SK-N-DZ (cell line): ENCODE measurements around the gene OPN1LW. TPM values are rescaled to one million over a fixed set of nuclear protein-coding genes. Genes with fewer than 3 reads are reported as not detected.
"Not testable (repeated sequence)": the region's sequence is repeated elsewhere in the genome, so short reads cannot be mapped to it uniquely, and the experiment has no call there.

Experiments
- DNase-seq: peaks from one replicate; pipeline ENCODE4 v3.0.0-alpha.2; 2015; ENCODE audit warnings: low spot score
- polyA plus RNA-seq, 2 experiments: library from polyadenylated mRNA; depleted of rRNA; stranded (reverse); fragments of >200 nt; gene quantifications; 2 replicates each; pipeline ENCODE4 v1.2.3, GENCODE V29; 2014

The OPN1LW gene
- not detected in 2 replicates for polyA plus RNA-seq (2014; cell fraction: cytosol; rRNA removed)
- not detected in 2 replicates for polyA plus RNA-seq (2014; cell fraction: nucleus; rRNA removed)

DNA sequence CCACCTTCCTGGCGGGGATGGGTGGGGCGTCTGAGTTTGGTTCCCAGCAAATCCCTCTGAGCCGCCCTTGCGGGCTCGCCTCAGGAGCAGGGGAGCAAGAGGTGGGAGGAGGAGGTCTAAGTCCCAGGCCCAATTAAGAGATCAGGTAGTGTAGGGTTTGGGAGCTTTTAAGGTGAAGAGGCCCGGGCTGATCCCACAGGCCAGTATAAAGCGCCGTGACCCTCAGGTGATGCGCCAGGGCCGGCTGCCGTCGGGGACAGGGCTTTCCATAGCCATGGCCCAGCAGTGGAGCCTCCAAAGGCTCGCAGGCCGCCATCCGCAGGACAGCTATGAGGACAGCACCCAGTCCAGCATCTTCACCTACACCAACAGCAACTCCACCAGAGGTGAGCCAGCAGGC, at the start of gene OPN1LW:
Gene OPN1LW, plus strand, starts transcription at position 234 of the 400 bp plus-strand sequence. Its CDS starts 41 bp downstream, at position 275.
- DNase-seq: not testable (repeated sequence)

DNA sequence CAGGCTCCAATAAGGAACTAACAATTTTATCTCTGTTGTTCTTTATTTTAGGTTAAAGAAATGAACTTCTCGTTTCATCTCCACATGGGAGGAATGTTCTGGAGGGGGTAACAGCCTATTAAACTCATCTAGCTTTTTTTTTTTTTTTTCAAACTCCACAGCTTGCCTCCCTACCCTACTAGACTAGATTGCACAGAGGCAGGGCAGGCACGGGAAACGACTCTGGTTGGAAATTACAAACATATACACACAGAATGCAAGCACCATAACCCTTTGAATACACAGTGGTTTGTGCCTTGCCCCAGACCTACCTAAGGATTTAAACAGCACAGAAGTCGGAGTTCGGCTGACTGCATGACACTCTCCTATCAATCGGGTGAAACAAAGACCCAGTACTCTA, 49.2 kb upstream of the OPN1LW start:
- no peak for DNase-seq

DNA sequence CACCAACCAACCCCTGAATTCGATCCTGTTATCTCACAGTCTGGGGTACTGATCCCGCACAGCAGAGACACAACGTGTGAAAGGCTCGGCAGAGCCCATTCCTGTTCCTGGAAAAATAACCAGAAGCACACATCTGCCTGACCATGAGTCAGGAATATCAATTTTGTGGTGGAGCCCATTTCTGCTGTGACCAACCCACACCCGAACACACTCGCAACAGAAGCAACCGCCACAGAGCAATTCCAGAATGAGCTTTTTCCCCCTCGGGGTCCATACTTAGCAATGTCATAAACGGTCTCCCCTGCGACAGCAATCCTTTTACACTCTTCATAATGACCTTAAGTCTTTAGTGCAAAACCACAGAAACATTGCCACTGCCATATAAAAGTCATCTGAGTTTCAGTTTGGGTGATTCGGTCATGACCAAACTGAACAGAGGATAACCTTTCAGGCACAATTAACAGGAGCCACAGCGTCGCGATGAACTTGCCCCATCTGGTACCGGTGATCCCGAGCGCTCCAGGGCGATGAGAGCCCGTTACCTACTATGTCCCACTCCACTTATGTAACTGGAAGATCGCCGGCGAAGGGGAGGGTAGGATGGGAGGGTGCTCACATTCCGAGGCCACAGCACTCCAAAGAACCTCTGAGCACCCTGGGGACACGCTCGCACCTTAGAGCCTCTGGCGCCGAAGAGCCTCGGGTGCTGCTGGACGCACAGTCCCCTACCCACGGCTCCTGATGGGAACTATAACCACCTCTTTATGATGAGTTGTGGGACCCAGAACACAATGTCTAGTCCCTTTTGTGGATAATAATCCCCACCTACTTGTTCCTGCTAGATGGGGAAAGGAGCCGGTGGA, 47.7 kb upstream of the OPN1LW start:
- peak; percentile 12 for DNase-seq

DNA sequence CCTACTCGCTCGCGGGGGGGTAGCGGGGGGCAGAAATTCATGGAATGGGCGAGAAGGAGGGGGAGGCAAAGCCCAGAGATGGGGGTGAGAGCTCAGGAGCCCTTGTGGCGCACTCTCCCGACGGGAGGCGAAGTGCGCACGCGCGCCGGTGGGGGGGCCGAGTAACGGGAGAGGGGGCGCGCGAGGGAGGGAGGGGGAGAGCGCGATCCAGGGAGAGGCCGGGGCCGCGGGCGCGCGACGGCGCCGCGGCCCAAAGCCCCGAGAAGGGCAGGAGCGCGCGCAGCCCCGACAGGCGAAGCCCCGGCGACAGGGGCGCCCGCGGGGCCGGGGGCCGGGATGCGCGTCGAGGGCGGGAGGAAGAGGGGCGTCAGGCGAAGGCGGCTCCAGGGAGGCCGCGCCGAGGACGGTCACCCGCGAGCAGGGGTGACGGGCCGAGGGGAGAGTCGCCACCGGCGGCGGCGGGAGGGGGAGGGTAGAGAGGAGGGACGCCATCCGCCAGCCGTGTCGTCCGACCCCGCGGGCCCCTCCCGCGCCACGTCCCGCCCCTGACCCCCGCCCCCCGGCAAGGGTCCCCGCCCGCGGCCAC, 46.9 kb upstream of the OPN1LW start:
- DNase-seq: peak; percentile 67

DNA sequence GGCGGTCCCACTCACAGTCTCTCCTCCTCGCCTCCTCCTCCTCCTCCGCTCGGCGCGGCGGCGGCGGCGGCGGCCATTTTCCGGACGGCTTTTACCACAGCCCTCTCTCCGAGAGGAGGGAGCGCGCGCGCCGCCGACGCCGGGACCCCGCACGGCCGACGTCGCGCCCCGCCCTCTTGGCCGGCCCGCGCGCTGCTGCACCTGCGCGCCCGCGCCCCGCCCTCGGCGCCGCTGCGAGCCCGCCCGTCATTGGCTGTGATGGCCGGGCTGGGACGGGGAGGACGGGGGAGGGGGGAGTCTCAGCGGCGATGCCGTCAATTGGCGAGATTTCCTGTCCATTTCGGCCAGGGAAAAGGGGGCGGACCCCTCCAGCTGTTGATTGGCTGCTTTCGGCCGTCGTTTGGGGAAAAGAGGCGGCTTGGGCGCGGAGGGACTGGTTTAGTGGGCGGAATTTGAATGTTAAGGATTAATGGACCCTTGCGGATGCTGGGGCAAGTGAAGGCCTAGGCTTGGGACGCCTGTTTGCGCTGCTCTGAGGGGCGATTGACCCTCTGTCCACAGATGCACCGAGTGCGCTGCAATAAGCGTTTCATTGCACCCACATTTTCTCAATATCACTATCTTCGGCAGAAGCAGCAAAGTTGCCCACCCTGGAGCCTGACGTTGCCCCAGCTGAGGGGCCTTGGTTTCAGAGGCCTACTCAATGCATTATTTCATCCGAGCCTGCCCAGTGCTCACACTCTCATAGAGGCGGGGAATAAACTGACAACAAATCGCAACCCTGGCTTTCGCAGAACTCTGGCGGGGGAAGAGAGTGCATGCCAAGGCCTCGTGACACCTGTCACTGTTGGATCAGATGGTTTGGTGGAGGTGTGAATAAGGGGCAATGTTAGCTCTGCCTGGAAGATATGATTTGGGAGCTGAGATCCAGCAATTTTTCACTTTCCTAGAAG, 46.2 kb upstream of the OPN1LW start, which contains the start of gene MECP2:
Gene MECP2, minus strand, starts transcription at position 129 of the 953 bp plus-strand sequence.
- peak; percentile 92 for DNase-seq

DNA sequence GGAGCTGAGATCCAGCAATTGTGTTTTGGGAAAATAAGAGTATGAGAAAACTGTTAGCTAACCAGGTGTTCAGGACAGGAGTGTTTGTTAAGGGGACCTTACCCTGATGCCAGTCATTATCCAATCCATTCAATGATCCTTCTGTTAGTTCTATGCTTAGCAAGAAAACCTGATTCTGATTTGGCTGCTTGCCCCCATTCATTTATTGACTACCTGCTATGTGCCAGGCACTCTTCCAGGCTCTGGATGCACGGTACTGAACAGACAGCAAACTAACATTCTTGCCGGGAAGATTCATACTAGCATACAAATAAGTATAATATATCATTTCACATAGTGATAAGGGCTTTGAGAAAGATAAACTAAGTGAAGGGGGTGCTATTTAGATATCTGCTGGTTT, 45.5 kb upstream of the OPN1LW start:
- no peak for DNase-seq

DNA sequence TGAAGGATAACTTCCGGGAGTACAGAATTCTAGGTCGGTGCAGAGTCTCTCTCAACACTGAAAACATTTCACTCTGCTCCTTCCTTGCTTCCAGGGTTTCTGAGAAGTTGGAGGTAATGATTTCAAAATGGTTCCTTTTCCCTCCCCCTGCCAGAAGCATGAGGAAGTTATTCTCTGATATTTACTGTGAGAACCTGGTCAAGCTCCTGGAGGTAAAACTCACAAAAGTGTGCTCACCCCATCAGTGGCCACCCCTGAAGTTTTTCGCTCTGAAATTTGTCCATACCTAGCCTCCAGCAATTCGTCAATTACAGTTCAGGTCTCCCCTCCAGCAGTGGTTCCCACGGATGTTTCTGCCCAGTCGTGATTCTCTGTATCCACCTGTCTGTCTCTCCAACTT, 30.3 kb upstream of the OPN1LW start:
- no peak for DNase-seq

DNA sequence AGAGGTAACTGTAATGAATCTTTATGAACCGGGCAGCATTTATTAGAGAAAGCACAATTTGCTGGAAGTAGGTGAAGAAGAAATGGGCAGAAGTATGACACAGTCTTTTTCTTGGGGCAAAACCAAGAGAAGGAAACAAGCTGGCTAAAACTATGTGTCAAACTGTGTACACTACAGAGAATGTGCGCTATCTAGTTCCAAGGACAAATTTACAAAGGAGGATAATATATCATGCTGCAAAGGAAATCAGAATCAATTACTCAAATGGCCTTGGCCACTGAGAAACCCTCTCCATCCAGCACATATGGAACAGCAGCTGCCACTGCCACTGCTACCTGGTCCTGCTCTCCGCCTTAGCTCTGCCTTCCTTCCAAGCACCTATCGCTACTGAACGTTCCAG, 29.4 kb upstream of the OPN1LW start:
- DNase-seq: no peak

DNA sequence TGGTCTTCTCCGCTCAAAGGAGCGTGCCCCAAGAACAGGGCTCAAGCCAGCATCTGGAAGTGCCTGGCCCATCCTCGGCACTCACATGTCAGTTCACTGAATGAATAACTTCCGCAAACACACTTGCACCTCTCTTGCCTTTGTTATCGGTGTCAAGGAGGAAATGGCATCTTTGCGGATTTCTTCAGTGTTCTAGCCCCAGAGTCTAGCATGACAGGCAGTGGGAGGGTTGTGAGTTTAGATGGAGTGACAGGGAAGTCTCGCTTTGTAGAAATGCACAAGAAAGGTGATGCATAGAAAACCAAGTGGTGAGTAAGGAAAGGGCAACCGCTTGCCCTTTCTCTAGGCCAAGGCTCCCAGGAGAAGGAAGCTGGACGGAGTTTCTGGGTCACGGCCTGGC, 29.0 kb upstream of the OPN1LW start:
- no peak for DNase-seq

DNA sequence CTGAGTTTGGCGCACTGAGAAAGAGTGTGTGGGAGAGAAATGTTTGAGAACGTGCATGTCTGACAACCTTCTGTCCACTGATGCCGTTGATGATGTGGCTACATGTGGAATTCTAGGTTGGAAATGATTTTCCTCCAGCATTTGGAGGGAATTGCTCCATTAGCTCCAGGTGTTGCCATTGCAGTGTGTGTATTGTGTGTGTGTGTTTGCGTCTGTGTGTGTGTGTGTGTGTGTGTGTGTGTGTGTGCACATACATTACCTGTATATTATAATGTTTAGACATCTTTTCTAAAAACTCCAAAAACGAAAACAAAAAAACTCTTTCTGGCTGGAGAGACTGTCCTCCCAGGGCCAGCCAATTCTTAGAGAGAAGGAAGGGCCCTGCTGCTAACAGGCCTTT, 28.3 kb upstream of the OPN1LW start:
- DNase-seq: no peak

DNA sequence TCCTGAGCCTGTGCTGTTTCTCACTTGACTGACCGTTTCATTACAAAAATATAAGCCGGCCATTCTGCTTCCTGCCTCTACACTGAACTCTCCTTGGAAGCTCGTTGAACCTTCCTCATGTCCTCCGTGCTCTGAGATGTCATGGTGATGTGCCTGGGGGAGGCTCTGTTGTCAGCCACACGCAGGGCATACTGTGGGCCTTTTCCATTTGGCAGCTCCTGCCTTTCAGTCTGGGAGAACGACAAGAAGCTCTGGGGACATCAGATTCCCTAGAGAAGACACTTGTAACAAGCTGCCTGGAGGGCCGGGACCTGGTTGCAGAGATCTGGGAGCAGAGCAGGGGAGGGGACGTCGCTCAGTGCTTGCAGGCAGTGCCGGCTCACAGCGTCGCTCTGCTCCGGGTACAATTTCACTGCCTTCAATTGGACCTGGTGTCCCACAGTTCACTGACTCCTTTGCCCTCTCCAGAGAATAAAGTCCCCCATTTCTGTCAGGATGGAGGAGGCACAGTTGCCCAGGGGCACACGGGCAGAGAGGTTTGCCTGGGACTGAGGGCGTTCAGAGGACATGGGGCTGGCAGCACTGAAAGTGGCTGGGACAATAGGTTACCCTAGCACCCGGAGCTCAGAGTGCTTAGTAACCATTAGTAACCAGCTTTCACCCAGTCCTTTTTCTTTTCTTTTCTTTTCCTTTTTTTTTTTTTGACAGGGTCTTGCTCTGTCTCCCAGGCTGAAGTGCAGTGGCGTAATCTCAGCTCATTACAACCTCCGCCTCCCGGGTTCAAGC, 27.4 kb upstream of the OPN1LW start:
- DNase-seq: no peak

DNA sequence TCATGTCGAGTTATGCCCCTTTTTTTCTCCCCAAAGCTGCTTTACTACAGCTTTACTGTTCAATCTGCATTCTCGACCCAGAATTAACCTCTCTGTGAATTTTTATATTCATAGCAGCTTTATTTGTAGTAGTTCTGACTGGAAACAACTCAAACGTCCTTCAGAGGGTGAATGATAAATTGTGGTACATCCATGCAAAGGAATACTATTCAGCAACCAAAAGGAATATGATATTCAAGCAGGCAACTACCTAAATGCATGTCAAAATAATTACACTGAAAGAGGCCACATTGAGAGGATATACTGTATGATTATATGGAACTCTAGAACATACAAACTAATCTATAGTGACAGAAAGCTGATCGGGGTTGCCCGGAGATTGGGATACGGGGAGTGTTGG, 26.5 kb upstream of the OPN1LW start:
- DNase-seq: no peak

DNA sequence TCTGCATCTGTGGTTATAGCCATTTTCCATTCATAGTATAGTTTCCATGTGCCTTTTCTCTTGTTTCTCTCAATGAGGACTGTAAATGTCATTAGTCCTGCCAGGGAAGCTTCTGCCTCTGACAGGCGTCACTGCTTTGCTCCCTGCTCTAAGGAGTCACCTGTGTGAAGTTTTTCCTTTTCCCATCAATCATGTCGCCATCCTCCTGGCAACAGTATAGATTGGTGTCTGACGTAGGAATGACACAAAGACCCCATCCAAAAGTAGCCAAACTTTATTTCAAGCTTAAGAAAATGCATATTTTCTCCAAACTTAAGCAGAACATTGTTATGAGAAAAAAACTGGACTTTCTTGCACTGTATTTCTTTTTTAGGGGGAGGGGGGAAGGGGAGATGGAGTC, 23.5 kb upstream of the OPN1LW start:
- DNase-seq: no peak

DNA sequence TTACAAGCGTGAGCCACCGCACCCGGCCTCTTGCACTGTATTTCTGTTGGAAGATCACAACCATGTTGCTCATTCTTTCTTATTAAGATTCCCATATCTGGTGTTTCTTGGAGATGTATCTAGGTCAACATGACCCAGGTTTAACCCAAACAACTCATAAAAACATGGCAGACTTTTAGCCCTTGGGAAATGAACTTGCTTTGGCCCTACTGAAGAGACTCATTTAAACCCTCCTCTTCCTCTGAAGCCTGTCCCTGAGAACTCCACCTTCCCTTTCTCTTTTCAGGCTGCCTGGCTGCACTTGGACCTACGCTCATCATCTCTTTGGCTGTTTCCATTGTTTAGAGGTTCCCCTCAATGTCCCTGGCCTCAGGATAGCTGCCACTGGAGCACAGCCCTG, 22.8 kb upstream of the OPN1LW start:
- DNase-seq: no peak

DNA sequence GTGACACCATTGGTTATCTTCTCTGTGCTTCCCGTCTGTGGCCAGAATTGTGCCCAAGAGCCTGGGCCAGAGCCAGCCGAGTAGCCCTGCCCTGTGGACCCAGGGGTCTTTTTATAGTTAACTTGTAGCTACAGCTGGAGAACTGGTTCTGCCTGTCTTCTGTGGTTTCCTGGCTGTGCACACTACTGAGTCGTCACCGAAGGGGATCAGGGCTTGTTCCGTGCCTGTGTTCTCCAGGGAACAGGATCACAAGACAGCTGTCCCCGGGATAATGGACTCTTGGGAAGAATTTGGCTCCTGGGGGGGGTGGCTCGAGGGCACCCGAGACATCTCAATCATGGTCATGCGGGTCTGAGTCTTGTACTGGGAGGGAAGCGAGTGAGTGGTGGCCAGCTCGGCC, 22.1 kb upstream of the OPN1LW start:
- no peak for DNase-seq

DNA sequence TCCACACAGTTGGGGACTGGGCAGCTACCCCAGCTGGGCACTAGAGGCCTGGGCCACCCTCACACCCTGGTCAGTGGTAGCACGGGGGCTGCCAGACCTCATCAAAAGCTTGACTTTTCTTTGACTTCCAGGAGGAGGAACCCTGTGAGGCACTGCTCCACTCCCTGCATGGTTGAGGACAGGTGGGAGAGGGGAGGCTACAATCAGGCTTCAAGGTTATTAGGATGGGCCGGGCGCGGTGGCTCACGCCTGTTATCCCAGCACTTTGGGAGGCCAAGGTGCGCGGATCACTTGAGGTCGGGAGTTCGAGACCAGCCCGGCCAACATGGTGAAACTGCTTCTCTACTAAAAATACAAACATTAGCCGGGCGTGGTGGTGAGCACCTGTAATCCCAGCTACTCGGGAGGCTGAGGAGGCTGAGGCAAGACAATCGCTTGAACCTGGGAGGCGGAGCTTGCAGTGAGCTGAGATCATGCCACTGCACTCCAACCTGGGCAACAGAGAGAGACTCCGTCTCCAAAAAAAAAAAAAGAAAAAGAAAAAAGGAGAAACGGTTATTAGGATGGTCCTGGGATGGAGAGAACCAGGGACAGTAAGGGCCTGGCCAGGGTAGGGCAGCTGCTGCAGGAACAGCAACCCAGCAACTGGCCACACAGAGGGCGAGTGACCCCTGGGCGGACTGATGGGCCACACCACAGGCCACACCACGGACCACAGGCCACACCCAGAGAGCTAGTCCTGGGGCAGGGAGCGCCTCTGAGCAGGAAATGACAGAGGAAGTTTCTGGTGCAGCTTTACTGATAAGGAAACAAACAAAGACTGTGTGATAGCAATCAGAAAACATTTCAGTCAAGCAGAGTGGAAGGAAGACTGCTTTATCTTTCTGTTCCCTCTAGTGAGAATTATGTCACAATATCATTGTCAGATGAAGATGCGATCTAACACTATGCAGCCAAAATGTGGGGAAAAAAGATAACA, 20.5 kb upstream of the OPN1LW start:
- DNase-seq: no peak

DNA sequence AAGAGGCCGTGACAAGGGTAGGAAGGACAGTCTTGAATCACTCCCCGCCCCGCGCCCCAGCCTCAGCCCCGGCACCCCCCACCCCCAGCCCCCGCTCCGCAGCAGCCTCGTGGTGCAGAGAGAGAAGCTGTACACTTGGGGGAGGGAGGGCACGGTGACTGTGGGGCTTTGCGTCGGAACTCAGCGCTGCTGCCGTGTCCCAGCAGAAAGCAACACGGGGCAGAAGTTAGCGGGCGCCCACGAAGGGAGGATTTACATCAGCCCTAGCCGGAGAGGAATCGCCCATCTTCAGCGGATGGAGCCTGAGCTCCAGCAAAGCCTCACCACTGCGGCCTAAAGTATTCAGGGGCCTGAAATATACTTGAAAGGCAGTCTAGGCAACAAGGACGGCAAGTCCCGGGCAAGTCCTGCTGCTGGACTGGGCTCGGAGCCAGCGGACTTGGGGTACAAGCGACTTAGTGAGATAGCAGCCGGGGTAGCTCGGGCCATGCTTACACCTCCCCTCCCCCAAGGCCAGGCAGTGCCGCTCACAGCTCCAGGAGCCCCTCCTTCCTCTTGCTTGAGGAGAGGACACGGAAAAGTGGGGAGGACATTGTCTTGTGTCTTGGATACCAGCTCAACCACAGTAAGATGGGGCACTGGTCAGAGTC, 18.5 kb upstream of the OPN1LW start:
- DNase-seq: no peak

DNA sequence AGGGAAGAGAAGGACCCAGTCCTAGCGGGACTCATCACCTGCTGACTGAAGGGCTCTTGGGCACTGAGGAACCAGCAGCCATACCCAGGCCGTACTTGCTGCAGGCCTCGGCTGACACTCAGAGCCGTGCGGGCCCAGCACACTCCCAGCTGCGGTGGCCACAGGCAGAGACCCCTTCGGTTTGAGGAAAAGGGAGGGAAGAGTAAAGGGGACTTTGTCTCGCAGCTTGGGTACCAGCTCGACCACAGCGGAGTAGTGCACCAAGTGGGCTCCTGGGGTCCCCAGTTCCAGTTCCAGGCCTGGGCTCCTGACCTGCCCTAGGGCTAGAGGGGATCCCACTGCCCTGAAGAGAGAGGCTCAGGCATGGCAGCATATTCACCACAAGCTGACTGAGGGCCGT, 17.9 kb upstream of the OPN1LW start:
- no peak for DNase-seq

DNA sequence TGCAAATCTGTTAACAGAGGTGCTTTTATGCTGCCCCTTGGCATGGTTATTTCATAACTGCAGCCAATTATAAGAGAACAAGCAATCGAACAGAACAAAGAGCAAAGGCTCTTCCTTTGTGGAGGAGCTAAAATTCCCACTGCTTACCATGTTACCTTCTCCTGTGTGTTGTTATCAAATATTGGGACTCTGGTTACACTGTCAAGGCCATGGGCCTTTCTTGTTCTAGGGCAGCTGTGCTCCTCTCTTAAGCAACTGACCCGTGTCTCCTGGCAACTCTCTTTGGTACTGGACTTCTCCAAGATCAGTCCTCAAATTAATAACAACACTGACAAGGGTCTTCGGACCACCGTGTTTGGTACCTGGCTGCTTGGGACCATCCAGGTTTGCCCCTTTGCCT, 12.1 kb upstream of the OPN1LW start:
- no peak for DNase-seq
